HG03520 (cell line): ENCODE results near the gene NR6A1.

Source experiments
- ATAC-seq: cut with Tn5 transposase; IDR thresholded peaks from one replicate; pipeline ENCODE4 v1.9.1; 2021; ENCODE audit warnings: mild to moderate bottlenecking, moderate library complexity; ENCODE audit not compliant: unreplicated experiment

The NR6A1 gene

GRCh38 chr9:124771021-124771866 is at the start of gene NR6A1:
TSS of gene NR6A1 (minus strand) at chr9:124771311.
- peak; percentile 86 for ATAC-seq

- ATAC-seq, result no peak
Observed at GRCh38 chr9:124818431-124819281, 47.5 kb upstream of the NR6A1 start.

- ATAC-seq, result no peak
Observed at GRCh38 chr9:124815601-124816000, 44.5 kb upstream of the NR6A1 start.

GRCh38 chr9:124814164-124814535 is 43.0 kb upstream of the NR6A1 start:
- no peak for ATAC-seq

GRCh38 chr9:124813501-124814163 is 42.5 kb upstream of the NR6A1 start:
- ATAC-seq, result no peak

- no peak for ATAC-seq
Observed at GRCh38 chr9:124813041-124813440, 41.9 kb upstream of the NR6A1 start.

GRCh38 chr9:124812441-124812876 is 41.3 kb upstream of the NR6A1 start:
- no peak for ATAC-seq

GRCh38 chr9:124810663-124811355 is 39.7 kb upstream of the NR6A1 start:
- no peak for ATAC-seq

GRCh38 chr9:124809741-124810500 is 38.8 kb upstream of the NR6A1 start:
- no peak for ATAC-seq

GRCh38 chr9:124809211-124809610 is 38.1 kb upstream of the NR6A1 start:
- no peak for ATAC-seq

- no peak for ATAC-seq
Observed at GRCh38 chr9:124808246-124808956, 37.3 kb upstream of the NR6A1 start.

- ATAC-seq, result no peak
Observed at GRCh38 chr9:124805186-124805585, 34.1 kb upstream of the NR6A1 start.

- ATAC-seq, result no peak
Observed at GRCh38 chr9:124803911-124804310, 32.8 kb upstream of the NR6A1 start.

- ATAC-seq, result no peak
Observed at GRCh38 chr9:124802426-124802825, 31.3 kb upstream of the NR6A1 start.

- ATAC-seq, result no peak
Observed at GRCh38 chr9:124801356-124801755, 30.2 kb upstream of the NR6A1 start.

- ATAC-seq, result no peak
Observed at GRCh38 chr9:124800306-124801259, 29.5 kb upstream of the NR6A1 start.

- ATAC-seq, result no peak
Observed at GRCh38 chr9:124799274-124800006, 28.3 kb upstream of the NR6A1 start.
